Fibroblast of skin of right quadriceps (primary cell): ENCODE results near the gene SETSIP.
"Not testable (repeated sequence)": the region's sequence is repeated elsewhere in the genome, so short reads cannot be mapped to it uniquely, and the experiment has no call there.

Experiments
- DNase-seq: peaks from one replicate; pipeline ENCODE4 v3.0.0-alpha.2; 2013

Gene SETSIP

GRCh38 chr1:92075311-92075710, at the start of gene SETSIP:
SETSIP (minus strand) TSS chr1:92075411; CDS start chr1:92075411, 0 bp downstream.
- no peak for DNase-seq

- DNase-seq, result no peak
These were observed 48.7 kb upstream of the SETSIP start for GRCh38 chr1:92123868-92124267.

GRCh38 chr1:92118826-92119225, 43.6 kb upstream of the SETSIP start:
- no peak for DNase-seq

- DNase-seq, result no peak
These were observed 42.3 kb upstream of the SETSIP start for GRCh38 chr1:92117526-92117925.

- DNase-seq, result no peak
These were observed 33.4 kb upstream of the SETSIP start for GRCh38 chr1:92108631-92109030.

- no peak for DNase-seq
These were observed 30.4 kb upstream of the SETSIP start for GRCh38 chr1:92105546-92106081.

GRCh38 chr1:92096317-92096716, 21.1 kb upstream of the SETSIP start:
- no peak for DNase-seq

- DNase-seq, result no peak
These were observed 20.7 kb upstream of the SETSIP start for GRCh38 chr1:92095874-92096273.

GRCh38 chr1:92094595-92094994, 19.4 kb upstream of the SETSIP start:
- no peak for DNase-seq

GRCh38 chr1:92094090-92094489, 18.9 kb upstream of the SETSIP start:
- DNase-seq, result no peak

GRCh38 chr1:92091625-92092024, 16.4 kb upstream of the SETSIP start:
- no peak for DNase-seq

GRCh38 chr1:92087542-92087941, 12.3 kb upstream of the SETSIP start:
- DNase-seq, result peak; percentile 16

GRCh38 chr1:92085727-92086126, 10.5 kb upstream of the SETSIP start:
- DNase-seq, result no peak

GRCh38 chr1:92084651-92085050, 9.4 kb upstream of the SETSIP start:
- no peak for DNase-seq

- no peak for DNase-seq
These were observed 5.8 kb upstream of the SETSIP start for GRCh38 chr1:92081031-92081430.

GRCh38 chr1:92080128-92080985, 5.1 kb upstream of the SETSIP start, which contains the start of gene BTBD8:
BTBD8 (plus strand) TSS chr1:92080345; CDS start chr1:92080572, 227 bp downstream.
- peak; percentile 70 for DNase-seq

- DNase-seq, result no peak
These were observed 4.2 kb upstream of the SETSIP start for GRCh38 chr1:92079441-92079840.

GRCh38 chr1:92078077-92078476, 2.9 kb upstream of the SETSIP start:
- DNase-seq, result not testable (repeated sequence)

GRCh38 chr1:92076363-92076762, 1.2 kb upstream of the SETSIP start:
- no peak for DNase-seq

- DNase-seq, result not testable (repeated sequence)
These were observed 765 bp downstream of the SETSIP start for GRCh38 chr1:92074446-92074845.

- no peak for DNase-seq
These were observed 4.3 kb downstream of the SETSIP start for GRCh38 chr1:92070892-92071291.

- no peak for DNase-seq
These were observed 8.9 kb downstream of the SETSIP start for GRCh38 chr1:92066321-92066720.

GRCh38 chr1:92065042-92065441, 10.2 kb downstream of the SETSIP start:
- no peak for DNase-seq

- no peak for DNase-seq
These were observed 23.3 kb downstream of the SETSIP start for GRCh38 chr1:92051948-92052347.
